Activated T-helper 17 cell treated with anti-CD3 and anti-CD28 coated beads, Interleukin-2, amount 50 U/mL, for 72 hours (primary cell): Measurements from ENCODE around the gene C2orf78. TPM values are rescaled to one million over a fixed set of nuclear protein-coding genes. Genes with fewer than 3 reads are reported as not detected.
"Not testable (repeated sequence)": the region's sequence is repeated elsewhere in the genome, so short reads cannot be mapped to it uniquely, and the experiment has no call there.

Source experiments
- ATAC-seq: fragments of 150-1000 bp; cut with Tn5 transposase; replicated peaks from 2 replicates; pipeline ENCODE4 v1.10.0; 2021; ENCODE audit warnings: mild to moderate bottlenecking, moderate library complexity
- H3K27ac Mint-ChIP-seq: one replicate; pipeline ENCODE4 v1.8.0; 2022; ENCODE audit warnings: mixed read lengths
- H3K27me3 Mint-ChIP-seq: one replicate; pipeline ENCODE4 v1.8.0; 2022; ENCODE audit warnings: mixed read lengths
- H3K36me3 Mint-ChIP-seq: one replicate; pipeline ENCODE4 v1.8.0; 2022; ENCODE audit warnings: low read depth, mild to moderate bottlenecking, mixed read lengths
- H3K4me1 Mint-ChIP-seq: one replicate; pipeline ENCODE4 v1.8.0; 2022; ENCODE audit warnings: mixed read lengths
- H3K4me3 Mint-ChIP-seq: one replicate; pipeline ENCODE4 v1.8.0; 2022; ENCODE audit warnings: mild to moderate bottlenecking, mixed read lengths
- H3K9me3 Mint-ChIP-seq: one replicate; pipeline ENCODE4 v1.8.0; 2022; ENCODE audit warnings: mixed read lengths
- total RNA-seq, 2 donors: library from RNA; stranded (reverse); gene quantifications; one replicate each; pipeline ENCODE4 v1.2.3, GENCODE V29; 2022

The C2orf78 gene
- total RNA-seq, 2 donors from 2014 or later = 0.08 TPM; not detected in 1

GRCh38 chr2:73766349-73766748, 17.6 kb upstream of the C2orf78 start:
- Mint-ChIP-seq H3K27ac (no peak overlapping the region), H3K4me3 (no peak overlapping the region), H3K9me3 (no peaks in the 10 kb centered on the region), H3K27me3 (no peaks in the 10 kb centered on the region), H3K36me3 (peaks cover 100% of the 10 kb centered on the region), H3K4me1 (peaks cover 18% of the 10 kb centered on the region)
- ATAC-seq = no peak

- no peak overlapping the region for H3K4me3 Mint-ChIP-seq
- H3K9me3 Mint-ChIP-seq = no peaks in the 10 kb centered on the region
- no peak overlapping the region for H3K27ac Mint-ChIP-seq
- peaks cover 100% of the 10 kb centered on the region for H3K36me3 Mint-ChIP-seq
- no peak for ATAC-seq
- H3K4me1 Mint-ChIP-seq = peaks cover 18% of the 10 kb centered on the region
- H3K27me3 Mint-ChIP-seq = no peaks in the 10 kb centered on the region
Measured at GRCh38 chr2:73766994-73767393, 17.0 kb upstream of the C2orf78 start.

GRCh38 chr2:73770725-73771124, 13.3 kb upstream of the C2orf78 start:
- Mint-ChIP-seq H3K27me3 (no peaks in the 10 kb centered on the region), H3K4me1 (peaks cover 18% of the 10 kb centered on the region), H3K36me3 (peaks cover 100% of the 10 kb centered on the region), H3K27ac (no peak overlapping the region), H3K9me3 (no peaks in the 10 kb centered on the region), H3K4me3 (no peak overlapping the region)
- no peak for ATAC-seq

DNA sequence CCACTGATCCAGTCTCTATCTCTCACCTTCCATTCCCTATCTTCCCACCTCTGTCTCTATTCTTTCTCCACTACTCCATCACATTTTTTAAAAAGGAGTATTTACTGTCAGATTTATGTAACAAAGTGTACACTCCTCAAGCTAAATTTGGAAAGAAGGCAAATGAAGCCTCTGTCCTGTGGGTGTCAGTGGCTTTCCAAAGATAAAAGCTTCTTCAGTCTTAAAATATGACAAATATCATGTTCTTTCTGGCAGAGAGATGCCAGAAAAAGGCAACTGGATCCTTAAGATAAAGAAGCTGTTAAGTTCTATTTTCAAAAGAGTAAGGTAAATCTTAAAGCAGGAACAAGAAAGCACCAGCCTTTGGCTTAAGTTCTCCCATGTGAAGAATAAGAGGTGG, 11.2 kb upstream of the C2orf78 start:
- ATAC-seq = no peak
- H3K9me3 Mint-ChIP-seq = no peaks in the 10 kb centered on the region
- no peak overlapping the region for H3K27ac Mint-ChIP-seq
- H3K27me3 Mint-ChIP-seq = no peaks in the 10 kb centered on the region
- H3K4me3 Mint-ChIP-seq = no peak overlapping the region
- peaks cover 10% of the 10 kb centered on the region for H3K4me1 Mint-ChIP-seq
- peaks cover 100% of the 10 kb centered on the region for H3K36me3 Mint-ChIP-seq

DNA sequence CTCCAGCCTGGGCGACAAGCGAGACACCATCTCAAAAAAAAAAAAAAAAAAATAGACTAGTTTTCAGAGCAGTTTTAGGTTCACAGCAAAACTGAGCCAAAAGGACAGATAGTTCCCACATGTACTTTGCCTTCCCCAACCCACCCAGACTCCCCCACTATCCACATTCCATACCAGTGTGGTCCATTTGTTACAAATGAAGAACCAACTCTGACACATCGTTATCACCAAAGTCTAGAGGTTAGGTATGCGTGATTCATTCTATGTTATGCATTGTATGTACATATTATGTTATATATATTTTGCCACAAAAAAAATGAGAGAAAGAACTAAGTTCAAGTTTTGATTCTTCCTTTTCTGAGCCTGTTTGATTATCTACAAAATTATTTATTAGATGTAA, 7.6 kb upstream of the C2orf78 start:
- H3K27ac Mint-ChIP-seq = no peak overlapping the region
- H3K9me3 Mint-ChIP-seq = no peaks in the 10 kb centered on the region
- no peaks in the 10 kb centered on the region for H3K27me3 Mint-ChIP-seq
- H3K4me1 Mint-ChIP-seq = peaks cover 6% of the 10 kb centered on the region
- no peak for ATAC-seq
- peak overlapping the region; percentile 38 for H3K4me3 Mint-ChIP-seq
- peaks cover 84% of the 10 kb centered on the region for H3K36me3 Mint-ChIP-seq

DNA sequence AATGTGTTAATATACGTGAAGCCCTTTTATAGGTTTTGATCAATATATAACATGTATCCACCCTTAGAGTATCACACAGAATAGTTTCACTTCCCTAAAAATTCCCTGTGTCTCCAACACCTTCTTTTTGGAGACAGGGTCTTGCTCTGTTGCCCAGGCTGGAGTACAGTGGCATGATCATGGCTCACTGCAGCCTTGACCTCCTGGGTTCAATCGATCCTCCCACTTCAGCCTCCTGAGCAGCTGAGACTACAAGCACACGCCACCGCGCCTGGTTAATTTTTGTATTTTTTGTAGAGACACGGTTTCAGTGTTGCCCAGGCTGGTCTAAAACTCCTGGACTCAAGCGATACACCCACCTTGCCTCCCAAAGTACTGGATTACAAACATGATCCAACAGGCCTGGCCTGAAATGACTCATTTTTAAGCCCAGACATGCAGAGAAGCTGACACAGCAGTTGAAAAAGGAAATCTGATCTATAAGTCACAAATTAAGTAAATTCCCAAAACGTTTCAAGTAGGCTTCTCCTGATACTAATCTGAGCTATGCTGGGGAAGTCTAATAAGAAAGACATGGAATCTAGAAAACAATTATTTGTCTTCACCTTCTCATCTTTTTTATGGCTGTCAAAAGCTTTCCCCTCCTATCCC, 7.0 kb upstream of the C2orf78 start:
- H3K27ac Mint-ChIP-seq = no peak overlapping the region
- H3K36me3 Mint-ChIP-seq = peaks cover 78% of the 10 kb centered on the region
- peak overlapping the region; percentile 38 for H3K4me3 Mint-ChIP-seq

DNA sequence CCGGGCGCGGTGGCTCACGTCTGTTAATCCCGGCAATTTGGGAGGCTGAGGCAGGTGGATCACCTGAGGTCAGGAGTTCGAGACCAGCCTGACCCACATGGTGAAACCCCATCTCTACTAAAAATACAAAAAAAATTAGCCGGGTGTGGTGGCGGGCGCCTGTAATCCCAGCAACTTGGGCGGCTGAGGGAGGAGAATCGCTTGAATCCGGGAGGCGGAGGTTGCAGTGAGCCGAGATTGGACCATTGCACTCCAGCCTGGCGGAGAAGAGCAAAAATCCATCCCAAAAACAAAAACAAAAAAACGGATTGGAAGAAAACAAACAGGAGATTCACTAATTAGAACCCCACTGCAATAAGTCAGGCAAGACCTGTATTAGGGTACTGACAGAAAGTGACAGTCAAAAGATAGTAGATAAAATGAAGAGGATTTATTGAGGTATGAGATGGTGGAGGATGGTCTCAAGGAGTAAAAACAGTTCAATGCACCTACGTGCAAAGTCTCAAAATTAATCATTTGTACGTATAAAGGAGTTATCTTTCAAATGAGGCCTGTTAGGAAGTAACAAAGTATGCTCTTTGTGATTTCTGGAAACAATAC, 5.0 kb upstream of the C2orf78 start:
- peak overlapping the region; percentile 99 for H3K27ac Mint-ChIP-seq
- ATAC-seq, H3K27me3 Mint-ChIP-seq, H3K4me1 Mint-ChIP-seq, H3K9me3 Mint-ChIP-seq: not testable (repeated sequence)
- peak overlapping the region; percentile 100 for H3K4me3 Mint-ChIP-seq
- peaks cover 58% of the 10 kb centered on the region for H3K36me3 Mint-ChIP-seq

More for the DNA sequence above, 7.0 kb upstream of the C2orf78 start:
- ATAC-seq = no peak
- no peaks in the 10 kb centered on the region for H3K9me3 Mint-ChIP-seq
- H3K27me3 Mint-ChIP-seq = no peaks in the 10 kb centered on the region
- peaks cover 6% of the 10 kb centered on the region for H3K4me1 Mint-ChIP-seq

DNA sequence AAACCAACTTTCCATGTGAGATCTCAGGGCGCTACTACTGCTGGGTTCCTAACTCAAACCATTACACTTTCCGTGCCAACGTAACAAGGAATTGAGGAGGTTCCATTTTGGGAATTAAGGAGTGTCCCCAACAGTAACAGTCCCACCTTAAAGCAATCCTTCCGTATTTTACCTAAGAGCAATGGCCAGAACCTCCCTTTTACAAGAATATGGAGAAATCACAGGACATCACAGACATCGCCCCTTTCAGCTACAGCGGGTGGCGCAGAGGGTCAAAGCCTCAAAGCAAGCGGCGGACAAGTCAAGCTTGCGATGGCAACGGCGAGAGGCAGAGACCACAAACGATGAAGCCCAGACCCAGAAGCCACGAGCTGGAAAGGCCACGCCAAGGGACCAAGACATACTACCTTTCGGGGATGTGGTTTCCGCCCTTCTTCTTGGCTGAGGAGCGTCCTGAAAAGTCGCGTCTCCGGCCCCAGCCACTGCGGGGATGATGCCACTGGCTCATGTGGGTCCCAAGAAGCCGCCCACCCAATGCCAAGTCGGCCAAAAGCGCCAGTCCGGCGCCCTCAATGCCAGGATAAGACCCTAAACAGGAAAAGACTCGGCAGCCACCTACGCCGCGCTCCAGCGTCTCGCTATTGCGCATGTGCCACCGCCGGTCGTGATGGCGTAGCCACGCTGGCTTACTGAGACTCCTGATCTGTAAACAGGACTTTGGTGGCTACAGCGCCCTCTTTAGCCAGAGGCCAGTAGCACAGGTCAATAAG, 4.3 kb upstream of the C2orf78 start, which contains the start of gene DUSP11:
Gene DUSP11 (minus strand): TSS at position 637 of the 770 bp plus-strand sequence. CDS start 129 bp downstream, at position 508.
- Mint-ChIP-seq H3K9me3 (no peaks in the 10 kb centered on the region), H3K27ac (peak within 1 kb of the TSS; percentile 99), H3K27me3 (peaks cover 4% of the 10 kb centered on the region), H3K4me1 (peaks cover 6% of the 10 kb centered on the region), H3K36me3 (peaks cover 51% of the 10 kb centered on the region), H3K4me3 (peak within 1 kb of the TSS; percentile 100)
- ATAC-seq = peak; percentile 99

DNA sequence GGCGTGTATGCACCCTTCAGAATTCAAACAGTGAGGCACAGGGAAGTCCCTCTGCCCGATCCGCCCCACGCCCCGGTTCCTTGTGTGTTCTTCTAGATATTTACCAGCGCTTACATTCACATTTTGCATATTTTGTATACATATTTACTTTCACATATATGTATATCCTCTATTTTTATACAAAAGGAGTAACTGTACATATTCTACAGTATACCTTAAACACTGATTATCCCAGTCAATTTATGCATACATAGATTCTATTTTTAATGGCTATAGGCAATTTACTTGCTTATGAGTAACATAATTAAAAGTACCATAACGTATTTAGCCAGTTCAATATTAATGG, 3.8 kb upstream of the C2orf78 start:
- no peaks in the 10 kb centered on the region for H3K9me3 Mint-ChIP-seq
- ATAC-seq = no peak
- peaks cover 4% of the 10 kb centered on the region for H3K27me3 Mint-ChIP-seq
- H3K4me3 Mint-ChIP-seq = peak overlapping the region; percentile 100
- H3K4me1 Mint-ChIP-seq = peaks cover 6% of the 10 kb centered on the region
- H3K27ac Mint-ChIP-seq = peak overlapping the region; percentile 99
- H3K36me3 Mint-ChIP-seq = peaks cover 46% of the 10 kb centered on the region

- not testable (repeated sequence) for H3K4me1 Mint-ChIP-seq, H3K9me3 Mint-ChIP-seq
Measured at GRCh38 chr2:73783402-73783801, 581 bp upstream of the C2orf78 start.

DNA sequence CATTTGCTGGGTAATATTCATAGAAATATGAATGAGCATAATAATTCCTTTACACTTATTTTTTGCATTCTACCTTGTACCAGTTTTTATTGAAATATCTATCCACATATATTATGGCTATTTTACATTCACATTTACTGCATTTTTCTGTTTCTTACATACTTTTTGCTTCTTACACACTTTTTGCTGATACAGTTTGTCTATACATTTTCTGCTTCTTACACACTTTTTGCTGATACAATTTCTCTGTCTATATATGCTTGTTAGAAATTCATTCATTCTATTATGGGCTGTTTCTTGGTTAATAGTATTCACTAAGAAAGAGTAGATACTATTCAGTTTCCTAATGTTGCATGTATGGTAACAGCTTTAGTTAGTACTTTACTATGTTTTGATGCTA, 27.9 kb downstream of the C2orf78 start:
- H3K36me3 Mint-ChIP-seq = no peaks in the 10 kb centered on the region
- no peaks in the 10 kb centered on the region for H3K9me3 Mint-ChIP-seq
- no peak overlapping the region for H3K4me3 Mint-ChIP-seq
- H3K27me3 Mint-ChIP-seq = peaks cover 4% of the 10 kb centered on the region
- no peak overlapping the region for H3K27ac Mint-ChIP-seq
- no peak for ATAC-seq
- H3K4me1 Mint-ChIP-seq = no peaks in the 10 kb centered on the region

More at GRCh38 chr2:73783402-73783801, 581 bp upstream of the C2orf78 start:
- H3K27ac Mint-ChIP-seq, H3K27me3 Mint-ChIP-seq, H3K4me3 Mint-ChIP-seq, ATAC-seq: not testable (repeated sequence)
- peaks cover 14% of the 10 kb centered on the region for H3K36me3 Mint-ChIP-seq

GRCh38 chr2:73812635-73813034, 28.7 kb downstream of the C2orf78 start:
- Mint-ChIP-seq H3K9me3 (no peaks in the 10 kb centered on the region), H3K27me3 (peaks cover 4% of the 10 kb centered on the region), H3K4me1 (no peaks in the 10 kb centered on the region), H3K27ac (no peak overlapping the region), H3K4me3 (no peak overlapping the region), H3K36me3 (no peaks in the 10 kb centered on the region)
- ATAC-seq = no peak

DNA sequence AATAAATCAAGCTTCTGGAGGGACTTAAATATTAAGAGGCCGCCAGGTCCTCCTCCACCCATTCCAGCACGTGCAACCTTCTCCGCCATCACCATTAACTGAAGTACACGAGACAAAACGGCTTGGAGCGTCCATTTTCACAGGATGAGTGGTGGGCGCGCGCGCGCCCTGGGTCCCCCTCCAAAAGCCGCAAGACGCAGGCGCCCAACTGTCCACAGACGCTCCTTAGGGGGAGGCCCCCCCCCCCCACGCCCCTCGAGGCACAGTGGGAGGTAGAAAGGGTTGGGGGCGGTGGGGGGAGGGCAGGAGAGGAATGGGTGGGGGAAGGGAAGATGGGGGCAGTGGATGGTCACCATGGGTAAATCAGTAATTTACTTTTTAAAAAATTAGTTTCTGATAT, 34.3 kb downstream of the C2orf78 start:
- no peak overlapping the region for H3K27ac Mint-ChIP-seq
- no peak for ATAC-seq
- H3K4me1 Mint-ChIP-seq = peaks cover 10% of the 10 kb centered on the region
- no peaks in the 10 kb centered on the region for H3K9me3 Mint-ChIP-seq
- H3K36me3 Mint-ChIP-seq = no peaks in the 10 kb centered on the region
- peaks cover 4% of the 10 kb centered on the region for H3K27me3 Mint-ChIP-seq
- H3K4me3 Mint-ChIP-seq = no peak overlapping the region

DNA sequence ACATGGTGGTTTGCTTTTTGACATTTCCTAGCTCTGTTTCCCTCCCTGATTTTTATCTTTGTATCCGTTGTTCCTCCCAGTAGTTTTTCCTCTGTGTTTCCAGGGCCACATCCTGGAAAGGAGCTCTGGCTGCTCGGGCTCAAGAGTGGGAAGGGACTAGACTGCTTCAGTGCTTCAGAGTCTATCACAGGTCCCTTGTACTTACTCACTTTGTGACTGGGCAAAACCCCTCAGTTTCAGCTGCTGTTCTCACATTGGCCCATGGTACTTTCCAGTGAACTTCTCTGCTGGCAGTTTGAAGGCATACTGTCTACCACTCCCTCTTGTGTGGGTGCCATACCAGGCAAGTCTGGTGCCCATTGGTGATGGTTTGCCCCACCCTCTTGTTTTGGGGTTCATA, 37.2 kb downstream of the C2orf78 start:
- Mint-ChIP-seq H3K36me3 (no peaks in the 10 kb centered on the region), H3K27ac (peak overlapping the region; percentile 74), H3K9me3 (no peaks in the 10 kb centered on the region), H3K27me3 (no peaks in the 10 kb centered on the region), H3K4me3 (peak overlapping the region; percentile 43), H3K4me1 (peaks cover 10% of the 10 kb centered on the region)
- ATAC-seq = peak; percentile 95

- Mint-ChIP-seq H3K27me3 (no peaks in the 10 kb centered on the region), H3K4me1 (peaks cover 10% of the 10 kb centered on the region), H3K4me3 (peak overlapping the region; percentile 43), H3K36me3 (no peaks in the 10 kb centered on the region), H3K27ac (peak overlapping the region; percentile 74), H3K9me3 (no peaks in the 10 kb centered on the region)
- ATAC-seq = peak; percentile 62
Measured at GRCh38 chr2:73821669-73822068, 37.7 kb downstream of the C2orf78 start.
